Muscle of leg (tissue), 11 donors: ENCODE measurements around the gene TMEM94. TPM values are rescaled to one million over a fixed set of nuclear protein-coding genes. Genes with fewer than 3 reads are reported as not detected.

Source experiments
- DNase-seq: peaks from one replicate; pipeline ENCODE4 v3.0.0; 2013
- H3K27ac ChIP-seq: one replicate; pipeline ENCODE4 v1.5.1; 2013; ENCODE audit warnings: mild to moderate bottlenecking, low read length, control low read depth
- H3K27me3 ChIP-seq: one replicate; pipeline ENCODE4 v1.6.1; 2013; ENCODE audit warnings: low read length; ENCODE audit not compliant: control insufficient read depth, insufficient read depth
- H3K36me3 ChIP-seq: one replicate; pipeline ENCODE4 v1.6.1; 2013; ENCODE audit warnings: low read length; ENCODE audit not compliant: control insufficient read depth, insufficient read depth
- H3K4me1 ChIP-seq: one replicate; pipeline ENCODE4 v1.6.1; 2013; ENCODE audit warnings: low read length; ENCODE audit not compliant: control insufficient read depth, insufficient read depth
- H3K4me3 ChIP-seq: one replicate; pipeline ENCODE4 v1.5.1; 2013; ENCODE audit warnings: low read length, control low read depth
- H3K9me3 ChIP-seq: replicated peaks from 2 replicates; pipeline ENCODE4 v1.6.1; 2013; ENCODE audit warnings: low read depth, low read length; ENCODE audit not compliant: control insufficient read depth
- WGBS: methylation state at CpG from one replicate; pipeline ENCODE4 v1.1.5; 2013; ENCODE audit warnings: missing lambda C conversion rate; ENCODE audit not compliant: insufficient coverage; 5-methylcytosine and 5-hydroxymethylcytosine counted together
- polyA plus RNA-seq, 8 donors: library from polyadenylated mRNA; unstranded; fragments of 120-200 nt; gene quantifications; one replicate each; pipeline versions ENCODE4 v1.2.1 to v1.2.3, GENCODE V29; 2013; ENCODE audit warnings: inconsistent platforms in 1 of 8, low replicate concordance in 1 of 8; ENCODE audit not compliant: insufficient read length in 8 of 8, insufficient read depth in 1 of 8
- total RNA-seq: library from RNA; stranded (reverse); fragments of 120-200 nt; gene quantifications from one replicate; pipeline ENCODE4 v1.2.4, GENCODE V29; 2013

The TMEM94 gene
- total and polyA plus RNA-seq, 9 donors, result 31.5 to 67.8 (median 60.0) TPM

DNA sequence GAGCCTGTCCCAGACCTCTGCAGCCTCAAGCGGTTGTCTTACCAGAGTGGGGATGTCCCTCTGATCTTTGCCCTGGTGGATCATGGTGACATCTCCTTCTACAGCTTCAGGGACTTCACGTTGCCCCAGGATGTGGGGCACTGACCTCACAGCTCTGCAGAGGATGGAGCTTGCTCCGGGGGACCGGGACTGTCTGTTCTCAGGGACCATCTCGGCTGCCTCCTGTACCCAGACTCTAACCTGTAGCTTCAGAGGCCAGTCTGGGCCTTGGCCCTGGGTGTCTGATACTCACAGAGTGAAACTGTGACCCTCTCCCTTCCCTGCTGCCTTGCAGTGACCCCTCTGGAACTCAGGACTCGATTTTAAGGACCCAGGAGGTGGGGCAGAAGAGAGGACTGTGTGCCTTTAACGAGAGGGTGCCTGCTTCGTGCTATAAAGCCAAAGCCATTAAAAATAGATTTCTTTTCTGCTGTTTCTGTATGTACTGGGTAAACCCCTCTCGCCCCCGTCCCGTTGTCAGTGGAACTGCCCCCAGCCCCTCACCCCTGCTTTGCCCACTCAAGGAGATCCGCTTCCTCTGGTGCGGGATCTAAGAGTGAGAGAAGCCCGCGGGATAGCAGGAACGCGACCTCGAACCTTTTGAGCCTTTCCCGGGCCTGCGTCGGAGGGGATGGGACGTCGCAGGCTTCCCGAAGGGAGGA lies 68.0 kb downstream of the TMEM94 start:
- no peak overlapping the region for H3K4me3 ChIP-seq
- peaks cover 16% of the 10 kb centered on the region for H3K4me1 ChIP-seq
- no peak for DNase-seq
- H3K9me3 ChIP-seq, result no peaks in the 10 kb centered on the region
- peaks cover 37% of the 10 kb centered on the region for H3K36me3 ChIP-seq
- no peak overlapping the region for H3K27ac ChIP-seq
- 22% methylated on average over 8 of the region's 24 CpGs for WGBS
- peaks cover 18% of the 10 kb centered on the region for H3K27me3 ChIP-seq

DNA sequence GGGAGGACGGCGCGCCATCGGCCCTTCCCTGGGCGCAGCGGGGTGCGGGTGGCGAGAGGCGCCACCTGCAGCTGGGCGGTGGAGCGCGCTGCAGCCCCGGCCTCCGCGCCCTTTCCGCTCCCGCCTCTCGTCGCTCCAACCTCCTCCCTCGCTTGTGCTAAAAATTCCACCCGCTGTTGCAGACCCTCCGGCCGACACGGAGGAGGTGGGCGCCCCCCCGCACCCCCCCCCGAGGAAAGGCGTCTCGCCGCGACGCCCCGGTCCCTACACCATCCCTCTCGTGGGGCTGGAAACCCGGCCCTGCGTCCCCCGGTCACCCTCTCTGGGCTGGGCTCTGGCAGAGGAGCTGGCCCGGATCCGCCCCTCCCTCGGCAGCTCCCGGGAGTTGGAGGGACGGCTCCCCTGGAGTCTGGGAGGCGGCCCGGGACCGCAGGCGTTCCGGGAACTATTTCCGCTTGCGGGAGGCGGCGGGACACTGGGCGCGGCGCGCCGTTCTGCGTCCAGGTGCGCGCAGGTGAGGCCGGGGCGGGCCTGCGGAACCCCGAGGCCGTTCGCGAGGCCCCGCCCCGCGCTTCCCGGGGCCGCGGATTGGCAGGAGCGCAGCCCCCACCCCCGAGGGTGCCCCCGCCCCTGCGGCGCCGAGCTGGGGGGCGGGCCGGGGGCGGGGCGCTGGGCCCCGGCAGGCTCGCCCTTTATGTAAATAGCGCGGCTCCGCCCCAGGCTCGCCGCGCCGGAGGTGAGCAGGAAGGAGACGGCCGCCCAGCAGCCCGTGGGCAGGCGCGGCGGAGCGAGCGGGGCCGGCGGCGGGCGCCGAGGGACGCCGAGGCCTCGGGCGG lies 68.8 kb downstream of the TMEM94 start, which contains the start of gene LLGL2:
Gene LLGL2 (plus strand): TSS at position 728 of the 836 bp plus-strand sequence. CDS start 17,730 bp downstream, outside the sequence.
- H3K27me3 ChIP-seq, result peaks cover 18% of the 10 kb centered on the region
- H3K9me3 ChIP-seq, result no peaks in the 10 kb centered on the region
- H3K36me3 ChIP-seq, result peaks cover 31% of the 10 kb centered on the region
- WGBS, result under 1% methylated on average over 97 of the region's 108 CpGs
- no peak within 1 kb of the TSS for H3K27ac ChIP-seq
- peak within 1 kb of the TSS; percentile 62 for H3K4me3 ChIP-seq
- H3K4me1 ChIP-seq, result peaks cover 16% of the 10 kb centered on the region
- DNase-seq, result peak; percentile 80

DNA sequence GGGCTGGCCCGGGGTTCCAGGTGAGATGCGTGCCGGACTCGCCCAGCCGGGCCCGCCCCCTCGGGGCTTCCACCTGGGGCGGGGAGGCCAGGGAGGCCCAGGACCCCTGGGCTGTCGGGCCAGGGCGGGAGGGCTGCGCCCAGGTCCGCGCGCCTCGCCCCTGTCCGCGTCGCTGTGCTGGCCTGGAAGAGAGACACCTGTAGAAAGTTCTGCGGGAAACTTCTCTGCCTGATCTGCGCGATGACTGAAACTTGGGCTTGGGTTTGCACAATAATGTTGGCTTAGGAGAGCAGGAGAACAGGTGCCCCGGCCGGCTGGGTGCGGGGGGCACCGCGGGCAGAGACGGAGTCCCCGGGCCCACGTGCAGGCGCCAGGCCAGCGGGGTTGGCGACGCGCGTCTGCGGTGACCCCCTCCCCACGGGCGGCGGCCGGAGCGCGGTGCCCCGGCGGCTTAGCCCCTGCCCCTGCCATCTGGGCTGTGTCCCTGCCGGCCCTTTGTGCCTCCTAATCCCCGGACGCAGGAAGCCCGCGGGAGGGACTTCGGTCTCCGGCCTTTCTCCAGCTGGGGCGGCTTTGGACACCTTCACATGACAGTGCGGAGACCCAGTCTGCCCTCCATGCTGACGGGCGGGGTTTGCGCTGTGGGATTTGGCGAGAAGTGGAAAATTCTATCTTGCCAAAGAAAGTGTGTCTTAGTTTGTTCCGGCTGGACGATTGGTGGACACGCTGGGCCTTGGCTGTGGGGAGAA lies 69.5 kb downstream of the TMEM94 start:
- H3K27ac ChIP-seq, result no peak overlapping the region
- no peak for DNase-seq
- 2% methylated on average over 60 of the region's 60 CpGs for WGBS
- no peaks in the 10 kb centered on the region for H3K9me3 ChIP-seq
- peak overlapping the region; percentile 27 for H3K4me3 ChIP-seq
- peaks cover 18% of the 10 kb centered on the region for H3K4me1 ChIP-seq
- peaks cover 30% of the 10 kb centered on the region for H3K36me3 ChIP-seq
- peaks cover 18% of the 10 kb centered on the region for H3K27me3 ChIP-seq

DNA sequence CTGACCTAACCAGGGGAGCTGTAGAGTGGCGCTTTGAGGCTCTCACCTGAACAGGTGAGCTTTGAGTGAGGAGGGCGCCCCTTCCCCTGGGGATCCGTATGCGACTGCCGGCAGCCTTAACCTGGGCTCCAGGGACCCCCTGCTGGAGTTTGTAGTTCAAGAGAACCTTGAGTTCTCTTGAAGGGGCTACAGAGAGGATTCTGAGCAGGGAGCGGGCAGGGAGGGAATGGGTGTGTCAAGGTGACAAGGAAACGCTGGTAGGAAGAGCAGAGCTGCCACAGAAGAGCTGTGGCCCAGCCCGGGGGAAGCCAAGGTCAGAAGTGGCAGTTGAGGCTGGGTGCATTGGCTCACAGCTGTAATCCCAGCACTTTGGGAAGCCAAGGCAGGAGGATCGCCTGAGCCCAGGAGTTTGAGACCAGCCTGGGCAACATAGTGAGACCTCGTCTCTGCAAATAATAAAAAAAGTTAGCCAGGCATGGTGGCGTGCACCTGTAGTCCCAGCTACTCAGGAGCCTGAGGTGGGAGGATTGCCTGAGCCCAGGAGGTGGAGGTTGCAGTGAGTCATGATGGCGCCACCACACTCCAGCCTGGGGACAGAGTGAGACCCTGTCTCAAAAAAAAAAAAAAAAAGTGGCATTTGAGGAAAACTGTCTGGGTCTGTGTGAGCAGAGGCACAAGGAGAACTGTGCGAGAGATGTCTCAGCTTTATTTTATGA lies 70.3 kb downstream of the TMEM94 start:
- WGBS, result 38% methylated on average over 10 of the region's 13 CpGs
- H3K4me3 ChIP-seq, result no peak overlapping the region
- no peak overlapping the region for H3K27ac ChIP-seq

DNA sequence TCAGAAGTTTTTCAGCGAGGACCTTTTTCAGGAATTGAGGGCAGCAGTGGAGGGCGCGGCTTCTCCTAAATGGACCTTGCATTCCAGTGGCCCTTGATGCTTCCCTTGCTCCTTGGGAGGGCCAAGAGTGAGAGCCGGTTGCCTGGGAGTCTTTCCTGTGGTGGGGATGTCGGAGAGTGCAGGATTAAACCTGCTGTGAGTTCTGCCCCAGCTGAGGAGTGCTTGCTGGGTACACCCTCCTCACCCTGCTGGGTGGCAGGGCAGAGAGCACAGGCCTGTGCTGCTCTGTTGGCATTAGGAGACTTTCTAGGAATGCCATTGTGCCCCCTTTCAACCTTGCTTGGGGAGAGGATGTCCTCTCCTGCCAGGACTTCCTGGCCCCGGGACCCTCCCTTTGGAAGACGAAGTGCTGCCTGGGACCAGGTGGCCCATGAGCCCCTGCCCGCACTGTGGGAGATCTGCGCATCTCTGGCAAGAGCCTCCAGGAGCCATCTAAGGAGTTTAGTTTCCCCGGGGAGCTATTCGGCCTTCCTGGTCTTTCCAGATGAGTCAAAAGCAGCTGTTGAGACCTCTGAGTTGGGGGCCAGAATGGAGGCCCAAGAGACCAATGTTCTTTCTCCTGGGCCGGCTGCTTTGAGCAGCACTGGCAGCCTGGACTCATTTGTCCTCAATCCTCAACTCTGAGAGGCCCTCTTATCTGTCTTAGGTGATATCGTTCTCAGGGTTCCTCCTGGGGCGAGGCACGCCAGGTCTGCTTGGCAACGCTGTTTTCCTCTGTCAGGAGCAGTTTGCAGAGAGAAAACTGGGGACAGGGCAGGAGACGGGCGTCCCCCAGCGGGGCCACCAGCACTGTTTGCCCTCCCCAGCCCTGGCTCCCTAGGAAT lies 74.6 kb downstream of the TMEM94 start:
- H3K9me3 ChIP-seq, result no peaks in the 10 kb centered on the region

More for the DNA sequence above, 70.3 kb downstream of the TMEM94 start:
- H3K27me3 ChIP-seq, result peaks cover 18% of the 10 kb centered on the region
- peaks cover 23% of the 10 kb centered on the region for H3K36me3 ChIP-seq
- DNase-seq, result no peak
- H3K4me1 ChIP-seq, result peaks cover 25% of the 10 kb centered on the region
- H3K9me3 ChIP-seq, result no peaks in the 10 kb centered on the region

DNA sequence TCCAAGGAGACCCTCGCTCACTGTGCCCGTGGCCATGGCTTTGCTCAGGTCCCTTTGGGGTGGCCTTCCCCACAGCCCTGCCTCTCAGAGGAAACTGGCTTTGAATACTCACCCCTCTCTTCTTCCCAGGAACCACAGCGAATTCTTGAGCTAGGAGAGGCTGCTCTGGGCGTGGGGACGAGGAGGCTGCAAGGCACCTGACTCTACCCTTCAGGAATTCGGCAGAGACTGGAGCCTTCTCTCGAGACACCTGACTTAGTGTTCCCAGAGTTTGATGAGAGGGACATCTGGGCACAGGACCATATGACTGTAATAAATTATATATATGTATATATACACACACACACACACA lies 75.3 kb downstream of the TMEM94 start:
- Histone ChIP-seq H3K36me3 (no peaks in the 10 kb centered on the region), H3K27ac (no peak overlapping the region), H3K4me1 (peaks cover 28% of the 10 kb centered on the region), H3K9me3 (no peaks in the 10 kb centered on the region), H3K4me3 (no peak overlapping the region), H3K27me3 (peaks cover 7% of the 10 kb centered on the region)
- DNase-seq, result no peak
- 69% methylated on average over 2 of the region's 7 CpGs for WGBS

More for the DNA sequence above, 74.6 kb downstream of the TMEM94 start:
- H3K27me3 ChIP-seq, result peaks cover 13% of the 10 kb centered on the region
- H3K27ac ChIP-seq, result no peak overlapping the region
- H3K4me1 ChIP-seq, result peaks cover 34% of the 10 kb centered on the region
- DNase-seq, result no peak
- H3K4me3 ChIP-seq, result no peak overlapping the region
- 63% methylated on average over 14 of the region's 19 CpGs for WGBS
- H3K36me3 ChIP-seq, result no peaks in the 10 kb centered on the region

DNA sequence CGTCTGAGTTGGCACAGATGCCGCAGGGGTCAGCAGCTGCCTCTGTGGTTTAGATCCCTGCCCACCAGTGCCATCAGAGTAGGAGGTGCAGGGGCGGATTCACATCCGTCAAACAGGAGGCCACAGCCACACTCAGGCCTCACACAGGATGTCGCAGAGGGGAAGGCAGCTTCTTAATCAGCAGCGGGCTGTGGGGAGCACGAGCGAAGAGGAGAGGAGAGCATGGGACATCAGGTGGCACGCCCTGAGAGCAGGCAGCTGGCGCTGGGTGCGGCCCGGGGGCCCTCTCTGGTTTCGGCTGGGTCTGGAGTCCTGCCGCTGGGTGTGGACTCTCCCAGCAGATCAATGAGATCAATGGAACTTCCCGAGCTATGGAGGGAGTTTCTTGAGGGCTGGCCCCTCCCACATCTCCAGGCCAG lies 78.7 kb downstream of the TMEM94 start:
- Histone ChIP-seq H3K27me3 (no peaks in the 10 kb centered on the region), H3K36me3 (no peaks in the 10 kb centered on the region), H3K4me1 (peaks cover 28% of the 10 kb centered on the region), H3K27ac (peak overlapping the region; percentile 15), H3K4me3 (no peak overlapping the region), H3K9me3 (no peaks in the 10 kb centered on the region)
- WGBS, result 55% methylated on average over 14 of the region's 15 CpGs
- no peak for DNase-seq

DNA sequence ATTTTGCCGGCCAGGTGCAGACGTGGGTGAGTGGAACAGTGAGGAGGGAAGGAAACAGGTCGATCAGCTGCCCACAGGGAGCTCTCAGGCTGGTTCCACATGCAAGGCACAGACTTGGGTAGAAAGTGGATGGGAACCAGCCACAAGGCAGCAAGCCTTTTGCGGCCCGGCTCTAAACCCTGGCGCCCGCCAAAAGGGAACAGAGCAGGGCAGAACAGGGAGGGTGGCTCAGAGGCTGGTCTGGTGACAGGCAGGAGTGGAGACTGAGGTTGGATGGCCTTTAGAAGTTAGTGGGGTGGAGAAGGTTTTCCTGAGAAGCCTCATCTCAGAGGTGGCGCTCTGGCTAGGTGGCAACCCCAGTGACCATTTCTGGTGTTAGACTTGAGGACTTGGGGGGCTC lies 79.4 kb downstream of the TMEM94 start:
- 86% methylated on average over 8 of the region's 8 CpGs for WGBS
- Histone ChIP-seq H3K4me1 (peaks cover 27% of the 10 kb centered on the region), H3K4me3 (no peak overlapping the region), H3K9me3 (no peaks in the 10 kb centered on the region), H3K27ac (peak overlapping the region; percentile 15), H3K27me3 (no peaks in the 10 kb centered on the region), H3K36me3 (no peaks in the 10 kb centered on the region)
- DNase-seq, result no peak

DNA sequence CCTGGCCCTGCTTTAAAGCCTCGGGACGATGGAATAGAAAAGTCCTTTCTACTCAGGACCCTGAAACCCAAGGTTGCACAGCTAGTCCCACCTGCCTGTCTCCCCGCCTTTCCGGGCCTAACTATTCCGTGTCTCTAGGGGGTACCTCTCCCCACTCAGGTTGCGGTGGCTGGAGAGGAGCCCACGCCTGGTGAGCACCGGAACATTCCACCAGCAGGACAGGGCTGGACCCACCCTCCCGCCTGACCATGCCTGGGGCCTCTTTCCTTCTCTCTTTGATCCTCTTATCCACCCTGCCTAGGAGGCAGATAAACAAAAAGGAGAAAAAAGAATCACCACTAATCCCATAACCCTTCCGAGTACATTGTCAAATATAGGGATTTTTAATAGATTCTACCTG lies 79.9 kb downstream of the TMEM94 start:
- no peak overlapping the region for H3K27ac ChIP-seq
- no peaks in the 10 kb centered on the region for H3K36me3 ChIP-seq
- H3K4me3 ChIP-seq, result no peak overlapping the region
- WGBS, result 100% methylated on average over 2 of the region's 10 CpGs
- no peaks in the 10 kb centered on the region for H3K9me3 ChIP-seq
- no peak for DNase-seq
- no peaks in the 10 kb centered on the region for H3K27me3 ChIP-seq
- H3K4me1 ChIP-seq, result peaks cover 22% of the 10 kb centered on the region
